IMR-90 (cell line): ENCODE results near the gene BCL7A. TPM values are rescaled to one million over a fixed set of nuclear protein-coding genes. Genes with fewer than 3 reads are reported as not detected.

Source experiments
- ATAC-seq: fragments of 200-7000 bp; cut with Tn5 transposase; 2 replicates; pipeline ENCODE4 v1.9.1; 2020; ENCODE audit warnings: low read depth, mild to moderate bottlenecking, moderate library complexity
- BruUV-seq: library from RNA; stranded (reverse); fragments of 400-500 nt; replicated peaks from 2 replicates; lab custom pipeline; 2021; lab: Mats Ljungman, UMichigan
- CTCF ChIA-PET: fragments of 300-600 bp; formaldehyde crosslinking; extraction: SDS; loops from one replicate; lab custom pipeline; 2021; ENCODE audit warnings: antibody characterized with exemption; lab: Yijun Ruan, JAX
- POLR2A ChIA-PET: fragments of 300-600 bp; sonication (Branson Sonifier 250); formaldehyde crosslinking; loops from one replicate; lab custom pipeline; 2022; ENCODE audit warnings: antibody characterized with exemption; ENCODE audit not compliant: unreplicated experiment; lab: Charles Lee
- DNase-seq: peaks from one replicate; pipeline ENCODE4 v3.0.0; 2013
- H2AFZ ChIP-seq: replicated peaks from 2 replicates; pipeline ENCODE3; 2013; ENCODE audit warnings: low read length, mild to moderate bottlenecking; ENCODE audit not compliant: poor library complexity
- H2AK5ac ChIP-seq: 2 replicates; pipeline ENCODE4 v1.6.1; 2013; ENCODE audit warnings: low read depth, low read length, inconsistent platforms
- H2AK9ac ChIP-seq: replicated peaks from 2 replicates; pipeline ENCODE3; 2013; ENCODE audit warnings: mild to moderate bottlenecking, low read depth, low read length, moderate library complexity; ENCODE audit not compliant: poor library complexity
- H2BK120ac ChIP-seq: 2 replicates; pipeline ENCODE4 v1.6.1; 2013; ENCODE audit warnings: low read depth, low read length, inconsistent platforms
- H2BK15ac ChIP-seq: 3 replicates; pipeline ENCODE4 v1.6.1; 2013; ENCODE audit warnings: low read depth, low read length, inconsistent platforms
- H2BK20ac ChIP-seq: 2 replicates; pipeline ENCODE4 v1.6.1; 2013; ENCODE audit warnings: low read depth, mild to moderate bottlenecking, inconsistent platforms, low read length, moderate library complexity
- H2BK5ac ChIP-seq: 2 replicates; pipeline ENCODE4 v1.6.1; 2013; ENCODE audit warnings: mild to moderate bottlenecking, low read depth, low read length, inconsistent platforms; ENCODE audit not compliant: poor library complexity, severe bottlenecking
- H3K14ac ChIP-seq: replicated peaks from 2 replicates; pipeline ENCODE4 v1.6.1; 2013; ENCODE audit warnings: low read depth, low read length, inconsistent platforms
- H3K18ac ChIP-seq: 2 replicates; pipeline ENCODE4 v1.6.1; 2013; ENCODE audit warnings: low read depth, low read length, control low read depth
- H3K23ac ChIP-seq: 2 replicates; pipeline ENCODE4 v1.6.1; 2013; ENCODE audit warnings: low read depth, low read length, inconsistent platforms
- H3K27ac ChIP-seq: 2 replicates; pipeline ENCODE4 v1.5.1; 2013; ENCODE audit warnings: mild to moderate bottlenecking, control low read depth, low read length; ENCODE audit not compliant: insufficient read depth
- H3K27me3 ChIP-seq: 2 replicates; pipeline ENCODE4 v1.6.1; 2013; ENCODE audit warnings: low read length; ENCODE audit not compliant: control insufficient read depth, insufficient read depth
- H3K36me3 ChIP-seq: 2 replicates; pipeline ENCODE4 v1.6.1; 2013; ENCODE audit warnings: low read length, mixed read lengths; ENCODE audit not compliant: control insufficient read depth, insufficient read depth
- H3K4ac ChIP-seq: 2 replicates; pipeline ENCODE4 v1.6.1; 2013; ENCODE audit warnings: low read depth, low read length, inconsistent platforms
- H3K4me1 ChIP-seq: 2 replicates; pipeline ENCODE4 v1.6.1; 2013; ENCODE audit warnings: low read length, mixed read lengths; ENCODE audit not compliant: control insufficient read depth, insufficient read depth
- H3K4me2 ChIP-seq: 2 replicates; pipeline ENCODE4 v1.6.1; 2013; ENCODE audit warnings: low read depth, mild to moderate bottlenecking, control low read depth, low read length, moderate library complexity
- H3K4me3 ChIP-seq: 2 replicates; pipeline ENCODE4 v1.5.1; 2013; ENCODE audit warnings: low read depth, mild to moderate bottlenecking, control low read depth, low read length, moderate library complexity; ENCODE audit not compliant: insufficient read depth
- H3K56ac ChIP-seq: 2 replicates; pipeline ENCODE4 v1.6.1; 2013; ENCODE audit warnings: low read length, inconsistent platforms; ENCODE audit not compliant: insufficient read depth; ENCODE audit errors: extremely low read depth
- H3K79me1 ChIP-seq, 2 experiments: 2 replicates each; pipeline ENCODE4 v1.6.1; 2013; ENCODE audit warnings: low read length in 2 of 2, inconsistent platforms in 1 of 2, low read depth in 1 of 2
- H3K9ac ChIP-seq: 2 replicates; pipeline ENCODE4 v1.6.1; 2013; ENCODE audit warnings: low read depth, low read length, control low read depth
- H3K9me1 ChIP-seq: 2 replicates; pipeline ENCODE4 v1.6.1; 2013; ENCODE audit warnings: low read length, inconsistent platforms; ENCODE audit not compliant: insufficient read depth
- H3K9me3 ChIP-seq: 2 replicates; pipeline ENCODE4 v1.6.1; 2013; ENCODE audit warnings: low read length; ENCODE audit not compliant: control insufficient read depth, insufficient read depth
- H4K20me1 ChIP-seq: 2 replicates; pipeline ENCODE4 v1.6.1; 2013; ENCODE audit warnings: low read length, inconsistent platforms; ENCODE audit not compliant: insufficient read depth
- H4K5ac ChIP-seq: 2 replicates; pipeline ENCODE4 v1.6.1; 2013; ENCODE audit warnings: mild to moderate bottlenecking, low read depth, low read length, control low read depth
- H4K8ac ChIP-seq, 2 experiments: 2 replicates each; pipeline ENCODE4 v1.6.1; 2013; ENCODE audit warnings: low read depth in 2 of 2, low read length in 2 of 2, control low read depth in 1 of 2, inconsistent platforms in 1 of 2
- H4K91ac ChIP-seq: 2 replicates; pipeline ENCODE4 v1.6.1; 2013; ENCODE audit warnings: low read depth, low read length, inconsistent platforms; ENCODE audit not compliant: insufficient read depth
- MXI1 ChIP-seq: IDR thresholded peaks from 2 replicates; pipeline ENCODE4 v1.6.1; 2012; ENCODE audit warnings: low read depth, mild to moderate bottlenecking, low read length, moderate library complexity, borderline replicate concordance
- RFX5 ChIP-seq: IDR thresholded peaks from 2 replicates; pipeline ENCODE4 v1.8.0; 2012; ENCODE audit warnings: low read depth, mild to moderate bottlenecking, low read length, moderate library complexity
- WGBS, 2 experiments: methylation state at CpG; one replicate each; pipeline versions ENCODE4 v1.1.5 to v1.1.7; 2013; ENCODE audit warnings: missing lambda C conversion rate in 2 of 2; ENCODE audit not compliant: insufficient read length in 1 of 2; ENCODE audit errors: extremely low coverage in 2 of 2; 5-methylcytosine and 5-hydroxymethylcytosine counted together
- dilution Hi-C: fragments of 300-500 bp; cut with HindIII; formaldehyde crosslinking; loops from one replicate; pipeline ENCODE4 v1.14.3; 2018; ENCODE audit warnings: low sequenced_read_pairs; ENCODE audit not compliant: unreplicated experiment
- in situ Hi-C: fragments of 300-500 bp; cut with MboI; formaldehyde crosslinking; loops from 3 replicates; pipeline ENCODE4 v1.14.3; 2019; ENCODE audit warnings: low sequenced_read_pairs, inconsistent platforms, mixed read lengths
- intact Hi-C: fragments of 100-400 bp; cut with micrococcal nuclease; formaldehyde crosslinking; loops from 2 replicates; pipeline ENCODE4 v1.10.0; 2022
- polyA plus RNA-seq, 3 experiments: library from polyadenylated mRNA; depleted of rRNA; stranded (reverse); fragments of >200 nt; gene quantifications; 2 replicates each; pipeline ENCODE4 v1.2.3, GENCODE V29; 2012; ENCODE audit warnings: low replicate concordance in 1 of 3
- total RNA-seq: library from RNA; depleted of rRNA; stranded (reverse); fragments of >200 nt; gene quantifications from 2 replicates; pipeline ENCODE4 v1.2.3, GENCODE V29; 2012

BCL7A gene
- total and polyA plus RNA-seq, 2 of the 4 experiments (the other 2 are of a cell fraction) = 5.6 to 7.9 TPM

DNA sequence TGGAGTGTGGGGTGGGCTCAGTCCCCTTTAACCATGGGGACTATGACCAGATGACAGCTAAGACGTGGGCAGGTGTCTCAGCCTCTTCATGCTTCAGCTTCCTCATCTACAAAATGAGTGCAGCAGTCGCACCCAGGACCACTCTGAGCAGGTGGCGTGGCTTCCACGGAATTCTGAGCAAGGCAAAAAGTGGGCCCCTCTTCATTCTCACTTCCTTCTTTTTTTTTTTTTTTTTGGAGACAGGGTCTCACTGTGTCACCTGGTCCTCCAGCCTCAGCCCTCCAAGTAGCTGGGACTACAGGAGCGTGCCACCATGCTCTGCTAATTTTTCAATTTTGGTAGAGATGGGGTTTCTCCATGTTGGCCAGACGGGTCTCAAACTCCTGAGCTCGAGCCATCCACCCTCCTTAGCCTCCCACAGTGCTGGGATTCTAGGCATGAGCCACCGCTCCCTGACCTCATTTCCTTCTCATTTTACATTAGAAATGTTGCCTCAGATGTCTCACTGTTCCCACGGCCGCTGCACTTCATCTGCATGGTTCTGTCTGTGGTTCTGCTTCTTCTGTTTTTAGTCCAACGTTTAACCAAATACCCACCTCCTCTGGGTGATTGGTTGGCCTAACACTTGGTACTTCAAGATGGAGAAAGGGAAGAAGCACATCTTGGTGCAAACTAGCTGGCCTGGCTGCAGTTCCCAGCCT, 41.3 kb upstream of the BCL7A start:
- no peak overlapping the region for H2BK5ac ChIP-seq
- H4K8ac ChIP-seq = no peak overlapping the region
- no peak overlapping the region for H3K9ac ChIP-seq
- WGBS, 2 experiments = 85% methylated on average over 4 of the region's 11 CpGs; no CpG with 5 or more reads in 1 of the 2 experiments
- dilution Hi-C loops (no loop called here), in situ Hi-C loops (no loop called here), intact Hi-C loops (no loop called here)
- ATAC-seq (no peak), DNase-seq (peak; percentile 64)
- H3K27ac ChIP-seq = no peak overlapping the region
- POLR2A ChIA-PET = no interaction called here
- H3K9me3 ChIP-seq = no peaks in the 10 kb centered on the region
- H3K27me3 ChIP-seq = no peaks in the 10 kb centered on the region
- BruUV-seq = no TSS peak
- no peaks in the 10 kb centered on the region for H4K20me1 ChIP-seq
- no peak overlapping the region for H2BK20ac ChIP-seq
- H2BK120ac ChIP-seq = no peak overlapping the region; the same call in 1 of the 2 replicates
- H3K4ac ChIP-seq = no peak overlapping the region
- H4K5ac ChIP-seq = no peak overlapping the region
- no peak overlapping the region for H3K18ac ChIP-seq
- H2AK5ac ChIP-seq = peak overlapping the region; percentile 13; the same call in 1 of the 2 replicates
- H3K14ac ChIP-seq = no peak overlapping the region
- no peak overlapping the region for H3K4me2 ChIP-seq
- no peak overlapping the region for H4K91ac ChIP-seq
- H3K36me3 ChIP-seq = no peaks in the 10 kb centered on the region
- no peaks in the 10 kb centered on the region for H3K79me1 ChIP-seq
- CTCF ChIA-PET = no interaction called here
- peak overlapping the region; percentile 80 for H2AFZ ChIP-seq
- no peaks in the 10 kb centered on the region for H3K9me1 ChIP-seq
- H2BK15ac ChIP-seq = no peak overlapping the region
- H3K4me3 ChIP-seq = no peak overlapping the region
- no peaks in the 10 kb centered on the region; the same call in 1 of the 2 replicates for H3K4me1 ChIP-seq
- no peak overlapping the region for H3K56ac ChIP-seq
- H3K23ac ChIP-seq = no peak overlapping the region
- no peak for TF ChIP-seq RFX5
- no peak for TF ChIP-seq MXI1
- no peak overlapping the region for H2AK9ac ChIP-seq
